Neural progenitor cell (in vitro differentiated cells): ENCODE results near the gene SPC24.

Source experiments
- CTCF ChIP-seq: fragments of 200-600 bp; sonication (generic); IDR thresholded peaks from 2 replicates; pipeline ENCODE4 v1.5.1; 2017; ENCODE audit warnings: antibody characterized with exemption, mild to moderate bottlenecking
- EZH2phosphoT487 ChIP-seq: fragments of 200-600 bp; sonication (generic); IDR thresholded peaks from 2 replicates; pipeline ENCODE4 v1.6.1; 2017; ENCODE audit warnings: antibody characterized with exemption

DNA sequence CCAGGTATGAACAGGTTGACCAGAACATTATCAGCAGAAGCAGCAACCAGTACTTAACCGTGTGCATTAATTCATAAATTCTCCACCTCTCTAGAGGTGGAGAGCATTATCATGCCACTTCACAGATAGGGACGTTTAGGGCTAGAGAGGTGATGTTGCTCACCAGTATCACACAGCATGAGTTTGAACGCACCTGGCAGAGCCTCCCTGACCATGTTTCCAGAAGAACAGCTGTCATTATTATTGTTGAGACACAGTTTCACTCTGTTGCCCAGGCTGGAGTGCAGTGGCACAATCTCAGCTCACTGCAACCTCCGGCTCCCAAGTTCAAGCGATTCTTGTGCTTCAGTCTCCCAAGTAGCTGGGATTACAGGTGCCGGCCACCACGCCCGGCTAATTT is 34.9 kb upstream of the SPC24 start:
- no peak for TF ChIP-seq EZH2phosphoT487
- no peak for TF ChIP-seq CTCF
